A549 (cell line): ENCODE results near the gene TPP2. TPM values are rescaled to one million over a fixed set of nuclear protein-coding genes. Genes with fewer than 3 reads are reported as not detected.

Source experiments
- ATAC-seq, 2 experiments: fragments of 200-7000 bp in 1 of 2; fragments of >200 bp in 1 of 2; cut with Nextera tagmentation in 1 of 2; cut with Tn5 transposase in 1 of 2; 3 replicates each; pipeline versions ENCODE4 v1.8.0 to v1.9.1; 2018 to 2020; ENCODE audit warnings: mild to moderate bottlenecking in 1 of 2, moderate library complexity in 1 of 2
- CTCF ChIA-PET: fragments of 300-600 bp; sonication (Branson Sonifier 250); formaldehyde crosslinking; extraction: SDS; loops from one replicate; lab custom pipeline; 2021; ENCODE audit warnings: antibody characterized with exemption, inconsistent platforms; lab: Yijun Ruan, JAX
- POLR2A ChIA-PET: fragments of 350-600 bp; formaldehyde crosslinking; extraction: SDS; loops from one replicate; lab custom pipeline; 2021; ENCODE audit warnings: antibody characterized with exemption, inconsistent platforms; lab: Yijun Ruan, JAX
- DNase-seq, 2 experiments: peaks; one replicate each; pipeline versions ENCODE4 v3.0.0 to v3.0.0-alpha.2; 2011 to 2016; ENCODE audit warnings: low read depth in 1 of 2, low spot score in 1 of 2
- FAIRE-seq: peaks from 2 replicates; lab custom pipeline; 2011; peaks lifted over from hg19 to GRCh38; lab: Jason Lieb, UNC
- H3K27ac ChIP-seq, 2 experiments: fragments of >200 bp; sonication (Bioruptor Twin); formaldehyde crosslinking; 3 replicates each; pipeline ENCODE4 v1.5.1; 2016 to 2017
- H3K4me1 ChIP-seq: fragments of >200 bp; sonication (Bioruptor Twin); formaldehyde crosslinking; 3 replicates; pipeline ENCODE4 v1.6.1; 2016
- H3K4me2 ChIP-seq: fragments of >200 bp; sonication (Bioruptor Twin); formaldehyde crosslinking; 3 replicates; pipeline ENCODE4 v1.6.1; 2016
- H3K4me3 ChIP-seq: fragments of >200 bp; sonication (Bioruptor Twin); formaldehyde crosslinking; 3 replicates; pipeline ENCODE4 v1.5.1; 2016
- H3K9me3 ChIP-seq: fragments of >200 bp; sonication (Bioruptor Twin); formaldehyde crosslinking; 3 replicates; pipeline ENCODE4 v1.6.1; 2016
- CEBPB ChIP-seq, 2 experiments: fragments of >200 bp in 1 of 2; sonication (Bioruptor Twin) in 1 of 2; formaldehyde crosslinking in 1 of 2; IDR thresholded peaks; 2 replicates each; pipeline ENCODE4 v1.6.1; 2012 to 2016
- CHD2 ChIP-seq: fragments of 150-350 bp; IDR thresholded peaks from 2 replicates; pipeline ENCODE4 v1.6.1; 2014; ENCODE audit warnings: low read length; ENCODE audit not compliant: partially characterized antibody
- CHD4 ChIP-seq: fragments of 200-600 bp; sonication (generic); IDR thresholded peaks from 2 replicates; pipeline ENCODE4 v1.6.1; 2016; ENCODE audit warnings: antibody characterized with exemption, mild to moderate bottlenecking, borderline replicate concordance
- CTCF ChIP-seq: fragments of >200 bp; sonication (Bioruptor Twin); formaldehyde crosslinking; IDR thresholded peaks from 3 replicates; pipeline ENCODE4 v1.5.1; 2016
- E2F6 ChIP-seq: IDR thresholded peaks from 2 replicates; pipeline ENCODE4 v1.6.1; 2012; ENCODE audit warnings: low read depth, borderline replicate concordance
- EP300 ChIP-seq, 2 experiments: fragments of >200 bp; sonication (Bioruptor Twin); formaldehyde crosslinking; IDR thresholded peaks; 2 replicates in 1 of 2; 3 replicates in 1 of 2; pipeline ENCODE4 v1.6.1; 2016 to 2017
- ESRRA ChIP-seq: fragments of 150-350 bp; IDR thresholded peaks from 2 replicates; pipeline ENCODE4 v1.6.1; 2014; ENCODE audit warnings: mild to moderate bottlenecking, low read length, borderline replicate concordance
- FOXS1 ChIP-seq: fragments of 250-450 bp; sonication (Bioruptor Pico); IDR thresholded peaks from 2 replicates; pipeline ENCODE4 v1.5.0; 2020; ENCODE audit warnings: mild to moderate bottlenecking, moderate library complexity
- HOXB5 ChIP-seq: fragments of 250-450 bp; sonication (Bioruptor Pico); IDR thresholded peaks from 2 replicates; pipeline ENCODE4 v1.5.0; 2020; ENCODE audit warnings: mild to moderate bottlenecking, moderate library complexity
- JUNB ChIP-seq: fragments of >200 bp; sonication (Bioruptor Twin); formaldehyde crosslinking; IDR thresholded peaks from 2 replicates; pipeline ENCODE4 v1.6.1; 2016
- MAFK ChIP-seq: fragments of 450-650 bp; IDR thresholded peaks from 2 replicates; pipeline ENCODE4 v1.6.1; 2014; ENCODE audit not compliant: partially characterized antibody
- MAX ChIP-seq: IDR thresholded peaks from 2 replicates; pipeline ENCODE4 v1.6.1; 2012
- POLR2A ChIP-seq: IDR thresholded peaks from 2 replicates; pipeline ENCODE4 v1.6.1; 2012; ENCODE audit warnings: mild to moderate bottlenecking, low read length
- POLR2AphosphoS2 ChIP-seq: conservative IDR thresholded peaks from 2 replicates; pipeline ENCODE4 v1.6.1; 2012; ENCODE audit warnings: low read length, improper control_type of control experiment, inconsistent platforms
- RAD21 ChIP-seq, 2 experiments: fragments of >200 bp in 1 of 2; sonication (Bioruptor Twin) in 1 of 2; formaldehyde crosslinking in 1 of 2; IDR thresholded peaks in 1 of 2; conservative IDR thresholded peaks in 1 of 2; 2 replicates in 1 of 2; 3 replicates in 1 of 2; pipeline ENCODE4 v1.6.1; 2012 to 2018; ENCODE audit warnings: inconsistent platforms in 1 of 2
- RNF2 ChIP-seq: fragments of 200-600 bp; sonication (generic); IDR thresholded peaks from 2 replicates; pipeline ENCODE4 v1.6.1; 2016; ENCODE audit warnings: low read depth, mild to moderate bottlenecking, antibody characterized with exemption, moderate library complexity, borderline replicate concordance
- SMC3 ChIP-seq: fragments of >200 bp; sonication (Bioruptor Twin); formaldehyde crosslinking; IDR thresholded peaks from 3 replicates; pipeline ENCODE4 v1.6.1; 2018; ENCODE audit warnings: inconsistent platforms
- SREBF2 ChIP-seq: fragments of 450-650 bp; IDR thresholded peaks from 2 replicates; pipeline ENCODE4 v1.6.1; 2014; ENCODE audit warnings: mild to moderate bottlenecking, moderate library complexity
- TFCP2L1 ChIP-seq: fragments of 250-450 bp; sonication (Bioruptor Pico); IDR thresholded peaks from 2 replicates; pipeline ENCODE4 v1.5.0; 2021; ENCODE audit warnings: mild to moderate bottlenecking
- WGBS: methylation state at CpG from one replicate; pipeline ENCODE4 v1.1.6; 2017; ENCODE audit errors: missing lambda C conversion rate; 5-methylcytosine and 5-hydroxymethylcytosine counted together
- polyA plus RNA-seq, 4 experiments: library from polyadenylated mRNA; depleted of rRNA in 3 of 4; stranded (reverse); fragments of >200 nt; fragmentation: RNase III in 1 of 4; extraction: RNeasy Plus Mini Kit Qiagen cat#74134 plus additional on column Dnase treatment in 1 of 4; gene quantifications; 2 replicates in 3 of 4; 3 replicates in 1 of 4; pipeline ENCODE4 v1.2.3, GENCODE V29; 2011 to 2017

The TPP2 gene
- polyA plus RNA-seq, 2 of the 4 experiments (the other 2 are of a cell fraction): 18.6 to 28.4 TPM

- FAIRE-seq: no peak
- ChIA-PET CTCF (interaction anchor here (1.2 to 2.0 kb wide), 2 partner anchors 9 to 135 kb away, joined by 6 to 12 read pairs; no protein-coding TSS in a partner anchor), POLR2A (no interaction called here)
Observed at GRCh38 chr13:102589301-102589822, 7.4 kb upstream of the TPP2 start.

GRCh38 chr13:102591988-102592781 is 4.6 kb upstream of the TPP2 start:
- CTCF ChIA-PET: interaction anchor here (0.8 to 1.9 kb wide), 16 partner anchors 10 to 244 kb away, joined by 3 to 18 read pairs (median 4); no protein-coding TSS in a partner anchor
- H3K4me1 ChIP-seq: no peaks in the 10 kb centered on the region; the same call in 2 of the 3 replicates
- POLR2A ChIA-PET: interaction anchor here (0.6 to 1.1 kb wide), 2 partner anchors 112 to 253 kb away, joined by 4 read pairs; partner anchors contain the start of gene ERCC5
- H3K4me3 ChIP-seq: peak overlapping the region; percentile 50
- ATAC-seq (peak; percentile 58 to 59), FAIRE-seq (no peak)
- whole genome bisulfite sequencing: 4% methylated on average over 20 of the region's 36 CpGs
- TF ChIP-seq MAFK (peak; percentile 98), SMC3 (peak; percentile 52), CHD2 (no peak), EP300 (IDR thresholded peaks at IDR 0.05) (no peak), RAD21 (conservative IDR thresholded peaks at IDR 0.05 in 1 of 2, IDR thresholded peaks at IDR 0.05 in 1 of 2) (peak; percentile 57 to 58), MAX (peak; percentile 52; the same call in 1 of the 2 replicates), CTCF (peak; percentile 53), CEBPB (IDR thresholded peaks at IDR 0.05) (peak; percentile 54 to 58; a peak in 2 of 4 replicates), POLR2A (no peak), E2F6 (no peak), ESRRA (no peak), CHD4 (no peak)
- TF ChIP-seq, all 56 proteins: peak for 6
- Histone ChIP-seq H3K27ac (peak overlapping the region; percentile 52 to 81), H3K4me2 (peak overlapping the region; percentile 64), H3K9me3 (no peaks in the 10 kb centered on the region)
- DNase-seq: peak; percentile 40 to 64

More at GRCh38 chr13:102589301-102589822, 7.4 kb upstream of the TPP2 start:
- Histone ChIP-seq H3K27ac (no peak overlapping the region), H3K4me3 (no peak overlapping the region), H3K9me3 (no peaks in the 10 kb centered on the region), H3K4me2 (no peak overlapping the region), H3K4me1 (no peaks in the 10 kb centered on the region; the same call in 2 of the 3 replicates)
- 60% methylated on average over 7 of the region's 7 CpGs for WGBS
- no peak for DNase-seq
- TF ChIP-seq RNF2 (no peak), TFCP2L1 (no peak), ESRRA (no peak), HOXB5 (no peak), SREBF2 (no peak), MAX (no peak), CHD4 (no peak), JUNB (no peak), POLR2AphosphoS2 (no peak), FOXS1 (CRISPR knock-in tag) (no peak)
- TF ChIP-seq, all 56 proteins: peak for 0
- ATAC-seq: no peak
